ENCODE data around the gene UCHL5.
"Not testable (repeated sequence)": the region's sequence is repeated elsewhere in the genome, so short reads cannot be mapped to it uniquely, and the experiment has no call there.

The UCHL5 gene

GRCh38 chr1:193062698-193063463 is 3.7 kb upstream of the UCHL5 start:
- DNase-seq, result no peak

GRCh38 chr1:193060938-193061337 is 1.8 kb upstream of the UCHL5 start:
- no peak for DNase-seq

GRCh38 chr1:193060406-193060805 is 1.2 kb upstream of the UCHL5 start:
- DNase-seq, result no peak

GRCh38 chr1:193060115-193060403 is 899 bp upstream of the UCHL5 start:
- DNase-seq, result no peak

- peak; percentile 28 for DNase-seq
Measured at GRCh38 chr1:193058529-193059281, 455 bp downstream of the UCHL5 start.

DNA sequence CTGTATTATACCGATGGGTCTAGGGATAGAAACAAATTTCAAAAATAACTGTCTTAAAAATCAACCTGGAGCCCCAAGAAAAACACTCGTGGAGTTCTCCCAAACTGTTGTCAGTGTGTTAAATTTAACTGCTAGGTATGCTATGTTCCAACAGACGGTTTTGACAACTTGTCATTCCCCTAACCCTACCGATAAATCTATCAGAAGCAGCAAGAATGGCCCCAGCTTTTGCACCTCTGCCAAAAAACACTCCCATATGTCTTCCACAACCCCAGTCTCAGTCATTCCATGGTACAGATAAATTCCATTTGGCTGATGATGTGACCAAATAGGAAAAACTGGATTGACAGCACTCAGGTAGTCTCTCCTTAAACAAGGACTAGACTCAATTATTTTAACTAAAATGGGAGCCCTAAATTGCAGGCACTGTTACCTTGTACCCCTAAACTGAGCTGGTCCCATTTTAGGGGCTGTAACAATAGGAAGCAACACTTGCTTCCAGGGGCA is 4.9 kb downstream of the UCHL5 start:
- no peak for DNase-seq

- DNase-seq, result not testable (repeated sequence)
Measured at GRCh38 chr1:193048913-193049312, 10.2 kb downstream of the UCHL5 start.

GRCh38 chr1:193042766-193043691 is 16.1 kb downstream of the UCHL5 start:
- no peak for DNase-seq

DNA sequence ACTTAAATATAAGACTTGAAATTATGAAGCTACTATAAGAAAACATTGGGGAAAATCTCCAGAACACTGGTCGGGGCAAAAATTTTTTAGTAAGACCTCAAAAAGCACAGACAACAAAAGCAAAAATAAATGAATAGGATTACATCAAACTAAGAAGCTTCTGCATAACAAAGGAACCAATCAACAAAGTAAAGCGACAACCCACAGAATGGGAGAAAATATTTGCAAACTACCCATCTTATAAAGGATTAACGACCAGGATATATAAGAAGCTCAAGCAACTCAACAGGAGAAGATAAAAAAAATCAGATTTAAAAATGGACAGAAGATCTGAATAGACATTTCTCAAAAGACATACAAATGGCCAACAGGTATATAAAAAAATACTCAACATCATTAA is 19.1 kb downstream of the UCHL5 start:
- no peak for DNase-seq

- no peak for DNase-seq
Measured at GRCh38 chr1:193036337-193037047, 22.7 kb downstream of the UCHL5 start.

DNA sequence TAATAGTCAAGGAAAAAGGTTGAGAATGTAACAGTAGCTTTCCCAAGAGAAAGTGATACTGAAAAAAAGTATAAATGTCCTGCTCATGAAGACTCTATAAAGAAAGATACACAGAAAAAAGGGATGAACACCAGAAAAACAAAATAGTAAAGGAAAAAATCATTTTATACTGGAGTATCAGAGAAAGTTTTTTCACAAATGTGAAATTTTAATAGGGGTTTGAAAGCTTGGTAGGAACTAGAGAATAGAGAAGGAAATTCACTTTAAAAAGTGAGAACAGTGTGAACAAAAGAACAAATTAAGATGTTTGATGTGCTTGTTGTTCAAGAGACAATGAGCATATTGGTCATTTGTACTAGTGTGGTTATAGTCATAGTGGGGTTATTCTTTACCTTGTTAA is 25.6 kb downstream of the UCHL5 start:
- DNase-seq, result no peak

- DNase-seq, result not testable (repeated sequence)
Measured at GRCh38 chr1:193032643-193033427, 26.3 kb downstream of the UCHL5 start.

GRCh38 chr1:193031431-193031830 is 27.7 kb downstream of the UCHL5 start:
- DNase-seq, result no peak

GRCh38 chr1:193030280-193030679 is 28.9 kb downstream of the UCHL5 start:
- DNase-seq, result no peak

DNA sequence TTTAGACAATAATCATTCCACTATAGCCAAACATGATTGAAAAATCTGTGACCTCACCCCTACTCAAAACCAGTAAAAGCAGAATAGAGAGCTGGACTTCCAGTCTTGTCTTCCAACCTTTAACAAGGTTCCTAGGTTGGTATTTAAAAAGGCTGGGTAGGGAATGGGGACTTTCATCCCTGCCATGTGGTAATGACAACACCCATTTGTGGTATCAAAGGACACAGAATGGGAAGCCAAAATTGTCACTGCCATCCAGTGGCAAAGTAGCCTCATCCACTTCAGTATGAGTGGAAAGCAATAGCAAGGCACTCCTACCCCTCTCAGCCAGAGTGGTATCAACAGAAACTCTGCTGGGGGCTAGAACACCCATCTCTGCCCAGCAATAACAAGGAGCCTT is 33.9 kb downstream of the UCHL5 start:
- DNase-seq, result no peak

- DNase-seq, result no peak
Measured at GRCh38 chr1:193019442-193020026, 39.6 kb downstream of the UCHL5 start.

DNA sequence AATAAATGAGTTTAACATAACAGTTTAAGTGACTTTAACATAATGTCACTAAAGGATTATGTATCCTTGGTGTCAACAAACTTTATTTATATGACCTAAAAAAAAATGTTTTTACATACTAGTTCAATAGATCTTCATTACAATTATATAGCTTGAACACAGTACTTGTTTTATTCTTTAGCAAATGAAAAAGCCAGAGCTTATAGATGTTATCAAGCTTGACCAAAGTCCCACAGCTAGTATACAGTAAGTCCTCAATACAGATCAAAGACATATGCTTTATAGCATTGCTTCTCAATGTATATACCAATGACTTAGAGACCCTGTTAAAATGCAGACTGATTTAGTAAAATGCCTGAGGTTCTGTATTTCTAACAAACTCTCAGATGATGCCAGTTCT is 42.4 kb downstream of the UCHL5 start:
- no peak for DNase-seq

DNA sequence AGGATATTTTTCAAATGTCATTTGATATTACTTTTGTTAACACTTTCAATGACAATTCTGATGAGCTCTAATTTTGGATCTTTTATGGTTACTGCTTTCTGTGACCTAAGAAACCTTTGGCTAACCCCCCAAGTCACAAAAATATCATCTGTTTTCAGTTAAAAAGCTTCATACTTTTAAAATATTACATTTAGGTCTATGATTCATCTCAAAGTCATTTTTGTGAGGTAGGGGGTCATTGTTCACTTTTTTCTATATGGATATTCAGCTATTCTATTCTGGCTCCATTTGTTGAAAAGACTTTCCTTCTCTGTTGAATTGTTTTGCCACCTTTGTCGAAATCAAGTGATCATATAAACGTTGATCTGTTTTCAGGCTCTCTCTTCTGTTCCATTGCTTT is 44.8 kb downstream of the UCHL5 start:
- DNase-seq, result no peak

DNA sequence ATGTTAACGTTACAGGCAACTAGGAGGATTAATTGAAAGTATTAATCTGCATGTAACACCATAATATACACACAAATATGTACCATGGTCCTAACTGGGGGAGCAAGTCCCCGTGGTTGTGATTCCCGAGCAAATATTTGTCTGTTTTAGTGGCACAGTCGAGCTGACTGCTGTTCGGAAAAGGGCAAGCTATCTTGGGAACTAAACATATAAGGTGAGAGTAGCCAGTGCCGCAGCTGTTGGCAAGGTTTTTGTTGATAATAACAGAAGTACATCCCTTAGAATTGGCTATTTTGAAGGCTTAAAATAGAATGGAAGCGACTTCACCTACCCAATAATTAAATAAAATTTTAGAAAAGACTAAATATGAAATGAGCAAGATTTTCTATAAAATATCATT is 45.5 kb downstream of the UCHL5 start:
- DNase-seq, result no peak

DNA sequence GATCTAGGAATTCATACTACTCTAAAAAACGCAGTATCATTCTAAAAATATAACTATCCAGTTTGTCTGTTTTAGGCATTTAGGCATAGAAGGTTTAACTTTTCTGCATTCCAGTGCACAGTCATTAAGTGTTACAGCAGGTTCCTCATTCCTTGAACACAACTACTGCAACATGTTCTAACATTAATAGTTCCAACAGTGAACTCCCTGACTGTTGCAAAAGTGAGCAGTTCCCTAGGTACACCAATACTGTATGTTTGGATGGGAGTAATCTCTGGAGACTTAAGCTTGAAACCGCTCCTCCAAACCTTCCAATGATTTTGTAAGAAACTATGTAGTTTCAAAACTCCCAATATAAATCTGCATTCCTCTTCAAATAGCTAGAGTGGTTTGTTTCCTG is 46.2 kb downstream of the UCHL5 start:
- DNase-seq, result no peak

- no peak for DNase-seq
Measured at GRCh38 chr1:193011406-193011805, 47.8 kb downstream of the UCHL5 start.

All from effector CD4-positive, alpha-beta T cell (primary cell).